ENCODE measurements around the gene AIG1.

Gene AIG1

GRCh38 chr6:143261899-143262436 lies 201.3 kb downstream of the AIG1 start:
- DNase-seq (ENCODE audit: low read depth in 1 of 2, low spot score in 1 of 2) = no peak

GRCh38 chr6:143262859-143263258 lies 202.2 kb downstream of the AIG1 start:
- no peak for DNase-seq (ENCODE audit: low read depth in 1 of 2, low spot score in 1 of 2)

- no peak for DNase-seq (ENCODE audit: low read depth in 1 of 2, low spot score in 1 of 2)
Observed at GRCh38 chr6:143264379-143264778, 203.7 kb downstream of the AIG1 start.

- DNase-seq (ENCODE audit: low read depth in 1 of 2, low spot score in 1 of 2) = no peak
Observed at GRCh38 chr6:143264986-143265764, 204.5 kb downstream of the AIG1 start.

- DNase-seq (ENCODE audit: low read depth in 1 of 2, low spot score in 1 of 2) = no peak
Observed at GRCh38 chr6:143267760-143268159, 207.1 kb downstream of the AIG1 start.

GRCh38 chr6:143268439-143268838 lies 207.8 kb downstream of the AIG1 start:
- DNase-seq (ENCODE audit: low read depth in 1 of 2, low spot score in 1 of 2) = no peak

- DNase-seq (ENCODE audit: low read depth in 1 of 2, low spot score in 1 of 2) = no peak
Observed at GRCh38 chr6:143270026-143270425, 209.3 kb downstream of the AIG1 start.

GRCh38 chr6:143271024-143271423 lies 210.3 kb downstream of the AIG1 start:
- no peak for DNase-seq (ENCODE audit: low read depth in 1 of 2, low spot score in 1 of 2)

GRCh38 chr6:143276436-143276835 lies 215.7 kb downstream of the AIG1 start:
- DNase-seq (ENCODE audit: low read depth in 1 of 2, low spot score in 1 of 2) = no peak

- DNase-seq (ENCODE audit: low read depth in 1 of 2, low spot score in 1 of 2) = no peak
Observed at GRCh38 chr6:143279385-143279784, 218.7 kb downstream of the AIG1 start.

- no peak for DNase-seq (ENCODE audit: low read depth in 1 of 2, low spot score in 1 of 2)
Observed at GRCh38 chr6:143283887-143284645, 223.4 kb downstream of the AIG1 start.

- no peak for DNase-seq (ENCODE audit: low read depth in 1 of 2, low spot score in 1 of 2)
Observed at GRCh38 chr6:143286251-143286795, 225.6 kb downstream of the AIG1 start.

GRCh38 chr6:143288923-143289322 lies 228.2 kb downstream of the AIG1 start:
- DNase-seq (ENCODE audit: low read depth in 1 of 2, low spot score in 1 of 2) = no peak

- no peak for DNase-seq (ENCODE audit: low read depth in 1 of 2, low spot score in 1 of 2)
Observed at GRCh38 chr6:143290206-143290605, 229.5 kb downstream of the AIG1 start.

GRCh38 chr6:143293523-143293922 lies 232.8 kb downstream of the AIG1 start:
- DNase-seq (ENCODE audit: low read depth in 1 of 2, low spot score in 1 of 2) = no peak

GRCh38 chr6:143294265-143294860 lies 233.7 kb downstream of the AIG1 start:
- DNase-seq (ENCODE audit: low read depth in 1 of 2, low spot score in 1 of 2) = no peak

GRCh38 chr6:143295932-143296331 lies 235.2 kb downstream of the AIG1 start:
- DNase-seq (ENCODE audit: low read depth in 1 of 2, low spot score in 1 of 2) = no peak

- no peak for DNase-seq (ENCODE audit: low read depth in 1 of 2, low spot score in 1 of 2)
Observed at GRCh38 chr6:143298071-143298470, 237.4 kb downstream of the AIG1 start.

GRCh38 chr6:143299253-143300166 lies 238.8 kb downstream of the AIG1 start:
- DNase-seq (ENCODE audit: low read depth in 1 of 2, low spot score in 1 of 2) = no peak

GRCh38 chr6:143301188-143301587 lies 240.5 kb downstream of the AIG1 start:
- DNase-seq (ENCODE audit: low read depth in 1 of 2, low spot score in 1 of 2) = no peak

All from stimulated activated CD4-positive, alpha-beta T cell treated with anti-CD3 and anti-CD28 coated beads, Interleukin-15, amount 100 ng/mL, for 1 hour (primary cell).